Left ventricle myocardium inferior (tissue), 1 donor: ENCODE results near the gene UBXN6. TPM values are rescaled to one million over a fixed set of nuclear protein-coding genes. Genes with fewer than 3 reads are reported as not detected.

Experiments
- DNase-seq: peaks from one replicate; pipeline ENCODE4 v3.0.0-alpha.2; 2020
- H3K27ac ChIP-seq: fragments of 200-600 bp; replicated peaks from 2 replicates; pipeline ENCODE4 v1.8.0; 2021
- H3K27me3 ChIP-seq: fragments of 200-600 bp; 2 replicates; pipeline ENCODE4 v1.8.0; 2021; ENCODE audit warnings: low read depth
- H3K36me3 ChIP-seq: fragments of 200-600 bp; 2 replicates; pipeline ENCODE4 v1.8.0; 2021
- H3K4me1 ChIP-seq: fragments of 200-600 bp; 2 replicates; pipeline ENCODE4 v1.8.0; 2021
- H3K4me3 ChIP-seq: fragments of 200-600 bp; 2 replicates; pipeline ENCODE4 v1.8.0; 2021; ENCODE audit warnings: mild to moderate bottlenecking, moderate library complexity
- H3K9me3 ChIP-seq: fragments of 200-600 bp; replicated peaks from 2 replicates; pipeline ENCODE4 v1.8.0; 2021
- intact Hi-C: fragments of 100-400 bp; cut with micrococcal nuclease; formaldehyde crosslinking; loops from one replicate; pipeline ENCODE4 v1.11.0; 2022
- total RNA-seq: library from RNA; stranded (reverse); fragmentation: NEBNext Ultra II Directional; extraction: Animal tissue kit (Norgen Biotek cat#: 25700); gene quantifications from one replicate; pipeline ENCODE4 v1.2.1, GENCODE V29; 2021
- TF ChIP-seq, protein P1 (sequence below): fragments of 200-600 bp; IDR thresholded peaks from 2 replicates; pipeline ENCODE4 v1.8.0; 2021; ENCODE audit warnings: antibody characterized with exemption, mild to moderate bottlenecking, borderline replicate concordance
- donor health status: DM: no; HTN: yes; CAD: no; lungs with severe emphysema.

UBXN6 gene
- total RNA-seq, 1 donor from 2014 or later = 113 TPM

- peaks cover 22% of the 10 kb centered on the region for H3K4me1 ChIP-seq
- TF ChIP-seq, protein P1, sequence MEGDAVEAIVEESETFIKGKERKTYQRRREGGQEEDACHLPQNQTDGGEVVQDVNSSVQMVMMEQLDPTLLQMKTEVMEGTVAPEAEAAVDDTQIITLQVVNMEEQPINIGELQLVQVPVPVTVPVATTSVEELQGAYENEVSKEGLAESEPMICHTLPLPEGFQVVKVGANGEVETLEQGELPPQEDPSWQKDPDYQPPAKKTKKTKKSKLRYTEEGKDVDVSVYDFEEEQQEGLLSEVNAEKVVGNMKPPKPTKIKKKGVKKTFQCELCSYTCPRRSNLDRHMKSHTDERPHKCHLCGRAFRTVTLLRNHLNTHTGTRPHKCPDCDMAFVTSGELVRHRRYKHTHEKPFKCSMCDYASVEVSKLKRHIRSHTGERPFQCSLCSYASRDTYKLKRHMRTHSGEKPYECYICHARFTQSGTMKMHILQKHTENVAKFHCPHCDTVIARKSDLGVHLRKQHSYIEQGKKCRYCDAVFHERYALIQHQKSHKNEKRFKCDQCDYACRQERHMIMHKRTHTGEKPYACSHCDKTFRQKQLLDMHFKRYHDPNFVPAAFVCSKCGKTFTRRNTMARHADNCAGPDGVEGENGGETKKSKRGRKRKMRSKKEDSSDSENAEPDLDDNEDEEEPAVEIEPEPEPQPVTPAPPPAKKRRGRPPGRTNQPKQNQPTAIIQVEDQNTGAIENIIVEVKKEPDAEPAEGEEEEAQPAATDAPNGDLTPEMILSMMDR = peak; percentile 46
- H3K27me3 ChIP-seq = no peaks in the 10 kb centered on the region
- H3K27ac ChIP-seq = peak overlapping the region; percentile 78
- H3K4me3 ChIP-seq = peak overlapping the region; percentile 2
- H3K9me3 ChIP-seq = no peaks in the 10 kb centered on the region
- intact Hi-C loops = no loop called here
- DNase-seq = peak; percentile 85
- H3K36me3 ChIP-seq = peaks cover 100% of the 10 kb centered on the region
Observed at GRCh38 chr19:4449022-4449638, 8.5 kb downstream of the UBXN6 start.

DNA sequence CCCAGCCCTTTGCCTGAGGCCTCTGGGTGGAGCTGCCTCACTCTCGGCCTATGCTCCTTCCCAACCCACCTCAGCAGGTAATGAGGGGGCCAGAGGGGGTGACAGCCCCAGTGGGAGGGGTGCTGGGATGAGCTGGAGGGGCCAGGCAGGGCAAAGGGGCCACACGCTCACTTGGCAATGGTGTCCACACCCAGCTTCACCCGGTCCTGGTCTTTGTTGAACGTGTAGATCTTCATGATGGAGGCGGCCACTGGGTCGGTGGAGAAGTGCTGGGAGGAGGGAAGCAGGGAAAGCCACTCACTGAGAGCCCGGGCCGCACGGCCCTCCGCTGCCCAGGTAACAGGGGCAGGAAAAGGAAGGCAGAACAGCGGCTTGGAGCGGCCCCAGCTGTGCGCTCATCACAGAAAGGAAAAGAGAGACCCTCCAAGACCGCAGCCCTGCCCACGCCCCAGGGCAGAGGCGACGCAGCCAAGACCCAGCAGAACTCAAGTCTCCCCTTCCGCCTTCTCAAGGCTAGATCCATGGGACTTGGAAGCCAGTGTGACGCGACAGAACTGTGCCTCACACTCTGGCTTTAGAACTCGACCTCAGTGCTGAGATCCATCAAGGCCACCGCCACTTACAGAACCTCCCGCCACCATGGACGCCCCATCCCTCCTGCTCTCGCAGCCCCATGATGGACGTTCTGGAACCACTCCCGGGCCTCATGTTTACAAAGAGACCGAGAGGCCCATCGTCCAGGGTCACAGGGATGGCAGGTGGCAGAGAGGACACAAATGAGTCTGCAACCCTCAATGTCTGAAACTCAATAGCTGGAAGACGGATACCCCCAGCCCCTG is 9.2 kb downstream of the UBXN6 start:
- DNase-seq = no peak
- Histone ChIP-seq H3K4me1 (peaks cover 16% of the 10 kb centered on the region), H3K27ac (peak overlapping the region; percentile 78), H3K36me3 (peaks cover 95% of the 10 kb centered on the region), H3K4me3 (peak overlapping the region; percentile 2), H3K27me3 (no peaks in the 10 kb centered on the region), H3K9me3 (no peaks in the 10 kb centered on the region)
- TF ChIP-seq, protein P1 = no peak
- intact Hi-C loops = no loop called here

DNA sequence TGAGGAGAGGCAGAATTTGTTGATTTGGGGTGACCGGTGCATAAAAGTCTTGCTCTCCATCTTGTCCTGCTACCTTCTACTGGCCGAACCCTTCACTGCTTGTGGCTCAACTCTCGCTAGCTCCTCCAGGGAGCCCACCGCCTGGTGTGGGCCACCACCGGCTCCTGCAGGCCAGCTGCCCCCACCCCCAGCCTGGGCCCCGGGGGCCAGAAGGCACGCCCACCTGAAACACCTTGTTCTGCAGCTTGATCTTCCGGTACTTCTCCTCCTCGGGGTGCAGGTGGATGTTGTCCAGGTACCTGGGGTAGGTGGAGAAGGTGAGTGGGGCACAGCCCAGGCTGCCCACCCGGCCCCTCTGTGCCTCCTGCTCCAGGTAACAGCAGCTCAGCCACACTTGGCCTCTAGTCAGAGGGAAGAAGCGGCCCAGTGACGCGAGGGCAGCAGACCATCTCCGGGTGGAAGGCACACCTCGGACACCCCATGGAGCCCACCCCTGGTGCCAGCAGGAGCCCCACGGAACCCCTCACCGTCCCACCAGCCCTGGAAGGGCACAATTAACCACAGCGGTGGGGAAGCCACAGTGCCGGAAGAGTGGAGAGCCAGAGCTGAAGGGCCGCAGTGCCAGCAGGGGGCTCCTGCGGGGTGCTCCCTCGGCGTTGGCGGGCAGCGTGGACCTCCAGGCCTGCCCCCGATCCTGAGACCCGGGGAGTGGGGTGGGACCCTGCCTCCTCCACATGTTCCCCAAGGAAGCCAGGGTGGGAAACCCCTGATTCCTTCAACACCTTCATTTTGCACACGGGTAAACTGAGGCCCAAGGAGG is 10.1 kb downstream of the UBXN6 start:
- H3K4me1 ChIP-seq = peaks cover 13% of the 10 kb centered on the region
- no peak overlapping the region for H3K4me3 ChIP-seq
- H3K27ac ChIP-seq = no peak overlapping the region
- H3K36me3 ChIP-seq = peaks cover 87% of the 10 kb centered on the region
- H3K9me3 ChIP-seq = no peaks in the 10 kb centered on the region
- TF ChIP-seq, protein P1 = no peak
- no peaks in the 10 kb centered on the region for H3K27me3 ChIP-seq
- DNase-seq = no peak
- intact Hi-C loops = no loop called here

DNA sequence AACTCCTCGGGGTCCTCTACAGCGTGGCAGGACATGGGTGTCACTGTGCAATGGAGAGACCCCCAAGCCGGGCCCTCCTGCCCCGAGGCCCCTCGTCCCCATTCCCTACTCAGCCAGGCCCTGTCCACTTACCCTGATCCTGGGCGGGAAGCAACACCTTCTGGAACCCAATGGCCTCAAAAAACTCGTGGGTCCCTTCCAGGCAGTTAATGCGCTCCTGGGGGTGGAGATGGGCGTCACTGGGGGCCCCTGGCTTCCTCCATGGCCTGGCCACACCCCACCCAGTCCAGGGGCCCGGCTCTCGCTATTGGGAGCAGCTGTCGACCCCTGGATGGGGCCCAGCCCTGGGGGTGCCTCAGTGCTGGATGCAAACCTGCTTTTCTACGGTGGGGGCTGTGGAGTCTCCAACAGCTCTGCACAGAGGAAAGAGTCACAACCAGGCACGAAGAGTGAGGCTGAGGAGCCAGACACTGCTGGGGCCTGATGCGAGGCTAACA is 10.8 kb downstream of the UBXN6 start:
- H3K4me3 ChIP-seq = no peak overlapping the region
- no peak overlapping the region for H3K27ac ChIP-seq
- TF ChIP-seq, protein P1 = no peak
- H3K36me3 ChIP-seq = peaks cover 79% of the 10 kb centered on the region
- no peak for DNase-seq
- H3K27me3 ChIP-seq = no peaks in the 10 kb centered on the region
- peaks cover 13% of the 10 kb centered on the region for H3K4me1 ChIP-seq
- no peaks in the 10 kb centered on the region for H3K9me3 ChIP-seq
- intact Hi-C loops = no loop called here
